GM12875 (cell line): Measurements from ENCODE around the gene RHOXF2B.
"Not testable (repeated sequence)": the region's sequence is repeated elsewhere in the genome, so short reads cannot be mapped to it uniquely, and the experiment has no call there.

Source experiments
- H3K4me3 ChIP-seq: one replicate; pipeline ENCODE4 v1.5.1; 2011; ENCODE audit warnings: low read depth, low read length, control low read depth
- TF ChIP-seq, protein P1 (sequence below): IDR thresholded peaks from 2 replicates; pipeline ENCODE4 v1.5.1; 2011; ENCODE audit warnings: low read depth, mild to moderate bottlenecking, control low read depth, inconsistent platforms, low read length, moderate library complexity, borderline replicate concordance; ENCODE audit not compliant: insufficient read depth

Gene RHOXF2B

GRCh38 chrX:120087289-120088017 is 10.0 kb upstream of the RHOXF2B start:
- TF ChIP-seq, protein P1, sequence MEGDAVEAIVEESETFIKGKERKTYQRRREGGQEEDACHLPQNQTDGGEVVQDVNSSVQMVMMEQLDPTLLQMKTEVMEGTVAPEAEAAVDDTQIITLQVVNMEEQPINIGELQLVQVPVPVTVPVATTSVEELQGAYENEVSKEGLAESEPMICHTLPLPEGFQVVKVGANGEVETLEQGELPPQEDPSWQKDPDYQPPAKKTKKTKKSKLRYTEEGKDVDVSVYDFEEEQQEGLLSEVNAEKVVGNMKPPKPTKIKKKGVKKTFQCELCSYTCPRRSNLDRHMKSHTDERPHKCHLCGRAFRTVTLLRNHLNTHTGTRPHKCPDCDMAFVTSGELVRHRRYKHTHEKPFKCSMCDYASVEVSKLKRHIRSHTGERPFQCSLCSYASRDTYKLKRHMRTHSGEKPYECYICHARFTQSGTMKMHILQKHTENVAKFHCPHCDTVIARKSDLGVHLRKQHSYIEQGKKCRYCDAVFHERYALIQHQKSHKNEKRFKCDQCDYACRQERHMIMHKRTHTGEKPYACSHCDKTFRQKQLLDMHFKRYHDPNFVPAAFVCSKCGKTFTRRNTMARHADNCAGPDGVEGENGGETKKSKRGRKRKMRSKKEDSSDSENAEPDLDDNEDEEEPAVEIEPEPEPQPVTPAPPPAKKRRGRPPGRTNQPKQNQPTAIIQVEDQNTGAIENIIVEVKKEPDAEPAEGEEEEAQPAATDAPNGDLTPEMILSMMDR, result no peak
- no peak overlapping the region for H3K4me3 ChIP-seq

DNA sequence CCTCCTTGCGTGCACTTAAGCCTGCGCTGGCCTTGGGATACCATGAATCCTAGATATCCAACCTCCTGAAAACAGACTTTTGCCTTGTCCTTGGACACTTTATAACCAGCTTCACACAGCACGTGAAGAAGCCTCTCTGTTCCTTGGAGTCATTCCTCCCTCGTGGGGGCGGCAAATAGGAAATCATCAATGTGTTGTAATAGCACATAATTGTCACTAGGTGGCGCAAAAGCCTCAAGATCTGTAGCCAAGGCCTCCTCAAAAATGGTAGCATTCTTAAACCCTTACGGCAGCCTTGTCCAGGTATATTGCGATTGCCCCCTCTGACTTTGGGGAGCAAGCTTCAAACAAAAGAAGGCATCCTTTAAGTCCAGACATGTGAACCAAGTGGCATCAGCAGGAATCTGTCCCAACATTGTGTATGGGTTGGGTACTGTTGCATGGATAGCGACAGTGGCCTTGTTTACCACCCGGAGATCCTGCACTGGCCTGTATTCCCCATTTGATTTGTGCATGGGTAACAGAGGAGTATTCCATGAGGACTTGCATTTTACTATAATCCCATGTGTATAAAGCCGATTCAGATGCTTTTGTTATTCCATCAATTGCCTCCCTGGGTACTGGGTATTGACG is 8.2 kb upstream of the RHOXF2B start:
- H3K4me3 ChIP-seq, result not testable (repeated sequence)

DNA sequence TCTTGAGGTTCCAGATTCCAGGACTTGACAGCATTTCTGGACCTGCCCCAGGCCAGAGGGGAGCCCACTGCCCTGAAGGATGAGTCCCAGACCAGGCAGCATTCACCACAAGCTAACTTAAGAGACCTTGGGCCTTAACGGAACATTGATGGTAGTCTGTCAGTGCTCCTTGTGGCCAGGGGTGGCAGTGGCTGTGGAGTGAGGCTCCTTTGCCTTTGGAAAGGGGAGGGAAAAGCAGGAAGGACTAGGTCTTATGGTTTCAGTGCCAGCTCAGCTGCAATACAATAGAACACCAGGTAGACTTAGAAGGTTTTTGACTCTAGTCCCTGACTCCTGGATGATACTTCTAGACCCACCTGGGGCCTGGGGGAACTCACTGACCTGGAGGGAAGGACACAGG is 11.3 kb downstream of the RHOXF2B start:
- not testable (repeated sequence) for H3K4me3 ChIP-seq

- H3K4me3 ChIP-seq, result not testable (repeated sequence)
These were observed 34.8 kb downstream of the RHOXF2B start for GRCh38 chrX:120042712-120043111.

DNA sequence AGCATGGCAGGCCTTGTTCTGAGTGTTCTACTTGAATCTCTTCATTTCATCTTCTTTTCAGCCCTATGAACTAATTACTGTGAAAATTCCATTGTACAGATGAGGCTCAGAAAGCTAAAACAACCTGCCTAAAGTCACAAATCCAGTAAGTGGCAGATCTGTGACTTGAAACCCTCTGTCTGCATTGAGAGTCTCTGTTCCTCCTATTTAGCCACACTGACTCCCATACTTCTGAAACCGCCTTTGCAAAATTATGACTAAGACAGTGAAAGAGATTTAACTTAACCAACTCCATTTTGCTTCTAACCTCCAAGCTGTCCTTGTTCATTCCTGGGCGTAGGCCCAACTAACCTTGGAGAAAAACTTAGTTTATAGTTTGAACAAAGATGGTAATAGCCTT is 35.2 kb downstream of the RHOXF2B start:
- H3K4me3 ChIP-seq, result not testable (repeated sequence)

GRCh38 chrX:120040176-120040575 is 37.3 kb downstream of the RHOXF2B start:
- not testable (repeated sequence) for H3K4me3 ChIP-seq

DNA sequence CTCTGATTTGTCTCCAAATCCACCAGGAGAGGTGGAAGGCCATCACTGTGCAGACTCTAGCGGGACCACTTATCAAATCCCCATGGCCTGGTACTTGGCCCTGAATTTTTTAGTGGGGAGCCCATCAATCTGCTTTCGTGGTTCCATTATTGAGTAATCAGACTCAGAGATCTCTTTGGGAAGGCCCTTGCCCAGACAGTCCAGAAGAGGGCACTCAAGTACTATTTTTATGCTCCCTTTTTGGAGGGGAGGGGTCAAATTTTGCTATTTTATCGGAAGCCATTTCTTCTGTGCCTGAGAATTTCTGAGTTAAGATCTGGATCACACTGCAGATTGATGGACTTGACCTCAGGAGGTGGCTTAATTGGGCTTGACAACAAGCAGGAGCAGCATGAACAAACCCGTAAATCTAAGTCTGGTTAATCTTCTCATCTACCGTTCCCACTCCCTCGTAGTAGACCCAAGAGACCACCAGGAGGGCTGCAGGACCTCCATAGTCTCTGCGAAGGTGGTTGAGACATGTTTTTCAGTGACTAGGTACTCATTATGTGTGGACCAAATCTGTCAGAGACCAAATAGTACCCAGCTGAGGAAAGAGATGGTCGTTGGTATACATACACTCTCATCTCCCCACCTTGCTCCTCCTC is 38.3 kb downstream of the RHOXF2B start:
- H3K4me3 ChIP-seq, result not testable (repeated sequence)

DNA sequence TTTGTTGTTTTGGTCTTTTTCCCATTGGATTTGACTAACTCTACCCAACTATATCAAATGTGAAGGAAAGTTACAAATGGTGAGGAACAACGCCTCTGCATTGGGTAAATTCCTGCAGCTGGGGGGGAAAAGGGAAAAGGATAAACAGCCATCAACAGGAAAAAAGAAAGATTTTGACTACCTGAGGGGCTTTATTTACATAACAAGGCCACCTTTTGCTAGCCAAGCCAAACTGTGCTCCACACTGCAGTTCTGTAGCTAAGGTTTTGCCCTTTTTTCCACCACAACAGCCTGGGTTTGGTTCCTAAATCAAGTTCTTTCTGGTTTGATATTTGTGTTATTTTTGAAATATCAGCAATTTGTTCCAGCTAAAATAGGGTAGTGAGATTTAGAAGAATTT is 40.8 kb downstream of the RHOXF2B start:
- H3K4me3 ChIP-seq, result no peak overlapping the region
- TF ChIP-seq, protein P1, result no peak

- H3K4me3 ChIP-seq, result not testable (repeated sequence)
These were observed 41.8 kb downstream of the RHOXF2B start for GRCh38 chrX:120035522-120036309.

DNA sequence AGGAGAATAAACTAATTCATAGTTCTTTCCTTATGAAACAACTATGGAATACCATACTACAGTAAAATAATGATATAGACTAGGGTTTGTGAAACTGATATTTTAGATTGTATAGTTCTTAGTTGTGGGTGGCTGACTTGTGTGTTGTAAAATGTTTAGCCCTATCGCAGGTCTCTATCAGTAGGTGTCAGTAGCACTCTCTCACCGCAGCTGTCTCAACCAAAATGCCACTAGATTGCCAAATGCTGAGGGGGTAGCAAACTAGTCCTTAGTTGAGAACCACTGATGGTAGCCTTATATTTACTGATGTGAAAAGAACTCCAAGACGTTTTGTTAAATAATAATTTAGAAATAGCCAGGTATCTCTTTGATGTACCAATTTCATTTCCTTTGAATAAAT is 48.1 kb downstream of the RHOXF2B start:
- TF ChIP-seq, protein P1, result no peak
- no peak overlapping the region for H3K4me3 ChIP-seq

DNA sequence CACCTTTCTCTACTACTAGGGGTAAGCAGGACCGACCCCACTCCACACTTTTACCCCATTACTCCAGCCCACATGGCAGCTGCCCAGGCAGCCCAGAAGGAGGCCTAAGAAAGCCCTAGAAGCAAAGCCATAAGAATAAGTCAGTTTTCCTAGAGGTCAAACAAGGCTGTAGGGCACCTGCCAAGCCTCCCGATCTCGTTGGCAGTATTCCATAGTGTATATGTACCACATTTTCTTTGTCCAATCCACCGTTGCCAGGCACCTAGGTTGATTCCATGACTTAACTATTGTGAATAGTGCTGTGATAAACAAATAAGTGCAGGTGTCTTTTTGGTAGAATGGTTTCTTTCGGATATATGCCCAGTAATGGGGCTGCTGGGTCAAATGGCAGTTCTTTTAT is 54.2 kb downstream of the RHOXF2B start:
- no peak overlapping the region for H3K4me3 ChIP-seq
- TF ChIP-seq, protein P1, result no peak
